HFFc6 (cell line): ENCODE results near the gene THOC2. TPM values are rescaled to one million over a fixed set of nuclear protein-coding genes. Genes with fewer than 3 reads are reported as not detected.
A peak's percentile ranks its signal among the peaks of the same experiment; 100 is the strongest.
"Not testable (repeated sequence)": the region's sequence is repeated elsewhere in the genome, so short reads cannot be mapped to it uniquely, and the experiment has no call there.

Experiments
- DNase-seq: peaks from one replicate; pipeline ENCODE4 v3.0.0-alpha.2; 2018
- H3K27ac Mint-ChIP-seq: 2 replicates; pipeline ENCODE4 v1.8.0; 2020; ENCODE audit warnings: mild to moderate bottlenecking, mixed read lengths
- H3K27me3 Mint-ChIP-seq: 2 replicates; pipeline ENCODE4 v1.8.0; 2021; ENCODE audit warnings: mild to moderate bottlenecking, moderate library complexity, mixed read lengths; ENCODE audit not compliant: insufficient read depth
- H3K36me3 Mint-ChIP-seq: 2 replicates; pipeline ENCODE4 v1.8.0; 2021; ENCODE audit warnings: low read depth, mixed read lengths
- H3K4me1 Mint-ChIP-seq: 2 replicates; pipeline ENCODE4 v1.8.0; 2020; ENCODE audit warnings: low read depth, mixed read lengths
- H3K4me3 Mint-ChIP-seq: 2 replicates; pipeline ENCODE4 v1.8.0; 2020; ENCODE audit warnings: mild to moderate bottlenecking, moderate library complexity, mixed read lengths
- H3K9me3 Mint-ChIP-seq: 2 replicates; pipeline ENCODE4 v1.8.0; 2020; ENCODE audit warnings: mild to moderate bottlenecking, mixed read lengths
- total RNA-seq, 6 experiments: library from RNA; stranded (reverse); fragmentation: NEBNext Ultra II Directional; extraction: Animal tissue kit (Norgen Biotek cat#: 25700); gene quantifications; 2 replicates in 1 of 6; 3 replicates in 5 of 6; pipeline ENCODE4 v1.2.3, GENCODE V29; 2021
- TF ChIP-seq, protein P1 (sequence below): fragments of 200-600 bp; sonication (generic); IDR thresholded peaks from 2 replicates; pipeline ENCODE4 v1.5.0; 2021; ENCODE audit warnings: antibody characterized with exemption, mild to moderate bottlenecking

Gene THOC2
- total RNA-seq, 6 experiments from 2014 or later, result 49.9 to 54.3 (median 52.9) TPM

DNA sequence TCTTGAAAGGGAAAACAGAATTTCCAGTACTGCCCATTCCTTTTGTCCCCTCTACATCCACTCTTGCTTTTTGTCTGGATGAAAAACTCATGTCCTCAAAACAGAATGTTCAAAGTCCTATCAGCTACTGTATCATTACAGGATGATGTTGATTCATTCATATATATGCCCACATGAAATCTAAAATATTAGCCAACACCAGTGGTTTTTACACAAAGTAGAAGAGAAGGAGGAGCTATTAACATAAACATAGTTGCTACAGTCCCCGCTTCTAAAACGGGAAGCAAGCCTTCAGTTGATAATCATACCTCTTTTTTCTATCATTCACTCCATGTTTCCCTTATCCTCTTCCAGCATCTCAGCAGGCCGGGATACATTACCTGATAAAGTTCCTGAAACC, 7.7 kb upstream of the THOC2 start:
- DNase-seq, result no peak
- Mint-ChIP-seq H3K4me3 (no peak overlapping the region), H3K4me1 (peaks cover 18% of the 10 kb centered on the region), H3K36me3 (no peaks in the 10 kb centered on the region), H3K9me3 (no peaks in the 10 kb centered on the region), H3K27me3 (peaks cover 2% of the 10 kb centered on the region; the same call in 1 of the 2 replicates), H3K27ac (no peak overlapping the region)
- TF ChIP-seq, protein P1, sequence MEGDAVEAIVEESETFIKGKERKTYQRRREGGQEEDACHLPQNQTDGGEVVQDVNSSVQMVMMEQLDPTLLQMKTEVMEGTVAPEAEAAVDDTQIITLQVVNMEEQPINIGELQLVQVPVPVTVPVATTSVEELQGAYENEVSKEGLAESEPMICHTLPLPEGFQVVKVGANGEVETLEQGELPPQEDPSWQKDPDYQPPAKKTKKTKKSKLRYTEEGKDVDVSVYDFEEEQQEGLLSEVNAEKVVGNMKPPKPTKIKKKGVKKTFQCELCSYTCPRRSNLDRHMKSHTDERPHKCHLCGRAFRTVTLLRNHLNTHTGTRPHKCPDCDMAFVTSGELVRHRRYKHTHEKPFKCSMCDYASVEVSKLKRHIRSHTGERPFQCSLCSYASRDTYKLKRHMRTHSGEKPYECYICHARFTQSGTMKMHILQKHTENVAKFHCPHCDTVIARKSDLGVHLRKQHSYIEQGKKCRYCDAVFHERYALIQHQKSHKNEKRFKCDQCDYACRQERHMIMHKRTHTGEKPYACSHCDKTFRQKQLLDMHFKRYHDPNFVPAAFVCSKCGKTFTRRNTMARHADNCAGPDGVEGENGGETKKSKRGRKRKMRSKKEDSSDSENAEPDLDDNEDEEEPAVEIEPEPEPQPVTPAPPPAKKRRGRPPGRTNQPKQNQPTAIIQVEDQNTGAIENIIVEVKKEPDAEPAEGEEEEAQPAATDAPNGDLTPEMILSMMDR, result no peak

GRCh38 chrX:123740006-123740405, 7.2 kb upstream of the THOC2 start:
- H3K27ac Mint-ChIP-seq, result no peak overlapping the region
- no peak for DNase-seq
- no peaks in the 10 kb centered on the region for H3K36me3 Mint-ChIP-seq
- H3K4me1 Mint-ChIP-seq, result peaks cover 18% of the 10 kb centered on the region
- TF ChIP-seq, protein P1, result no peak
- H3K4me3 Mint-ChIP-seq, result no peak overlapping the region
- no peaks in the 10 kb centered on the region for H3K9me3 Mint-ChIP-seq
- peaks cover 2% of the 10 kb centered on the region; the same call in 1 of the 2 replicates for H3K27me3 Mint-ChIP-seq

DNA sequence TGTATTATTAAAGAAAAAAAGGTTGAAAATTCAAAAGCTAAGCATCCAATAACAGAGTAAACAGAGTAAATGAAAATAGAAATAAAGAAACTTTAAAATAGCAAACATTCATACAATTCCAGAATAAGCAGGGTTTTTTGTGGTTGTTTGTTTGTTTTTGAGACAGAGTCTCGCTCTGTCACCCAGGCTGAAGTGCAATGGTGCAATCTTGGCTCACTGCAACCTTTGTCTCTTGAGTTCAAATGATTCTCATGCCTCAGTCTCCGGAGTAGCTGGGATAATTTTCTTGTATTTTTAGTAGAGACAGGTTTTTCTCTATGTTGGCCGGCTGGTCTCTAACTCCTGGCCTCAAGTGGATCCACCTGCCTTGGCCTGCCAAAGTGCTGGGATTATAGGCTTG, 6.6 kb upstream of the THOC2 start:
- no peak overlapping the region for H3K27ac Mint-ChIP-seq

DNA sequence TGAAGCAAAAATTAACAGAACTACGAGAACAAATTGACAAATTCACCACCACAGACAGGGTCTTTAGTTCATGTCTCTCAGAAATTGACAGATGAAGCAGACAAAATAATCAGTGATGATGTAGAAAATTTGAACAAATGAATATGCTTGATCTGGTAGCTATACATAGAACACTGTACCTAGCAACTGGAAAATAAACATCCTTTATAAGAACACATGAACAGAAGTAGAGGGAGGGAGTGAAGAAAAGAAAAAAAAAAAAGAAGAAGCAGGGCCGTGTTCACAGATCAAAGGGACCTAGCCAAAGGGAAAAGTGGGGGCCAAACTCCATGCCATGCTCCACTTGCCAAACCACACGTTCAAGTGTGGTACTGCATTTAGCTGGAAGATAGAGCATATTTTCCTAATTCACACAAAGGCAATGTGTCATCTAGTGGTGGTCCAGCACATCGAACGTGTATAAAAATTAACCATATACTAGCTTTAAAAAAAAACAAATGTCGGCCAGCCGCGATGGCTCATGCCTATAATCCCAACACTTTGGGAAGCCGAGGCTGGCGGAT, 5.6 kb upstream of the THOC2 start:
- Mint-ChIP-seq H3K4me1 (peaks cover 18% of the 10 kb centered on the region), H3K36me3 (no peaks in the 10 kb centered on the region), H3K27me3 (peaks cover 2% of the 10 kb centered on the region; the same call in 1 of the 2 replicates), H3K27ac (no peak overlapping the region), H3K9me3 (no peaks in the 10 kb centered on the region), H3K4me3 (no peak overlapping the region)
- DNase-seq, result no peak
- TF ChIP-seq, protein P1, result no peak

More for the DNA sequence above, 6.6 kb upstream of the THOC2 start:
- TF ChIP-seq, protein P1, result no peak
- no peaks in the 10 kb centered on the region for H3K36me3 Mint-ChIP-seq
- no peaks in the 10 kb centered on the region for H3K9me3 Mint-ChIP-seq
- peaks cover 18% of the 10 kb centered on the region for H3K4me1 Mint-ChIP-seq
- H3K4me3 Mint-ChIP-seq, result no peak overlapping the region
- peaks cover 2% of the 10 kb centered on the region; the same call in 1 of the 2 replicates for H3K27me3 Mint-ChIP-seq
- no peak for DNase-seq

GRCh38 chrX:123736333-123736921, 3.6 kb upstream of the THOC2 start:
- H3K27ac Mint-ChIP-seq, result peak overlapping the region; percentile 96
- no peaks in the 10 kb centered on the region for H3K9me3 Mint-ChIP-seq
- TF ChIP-seq, protein P1, result no peak
- peaks cover 23% of the 10 kb centered on the region for H3K4me1 Mint-ChIP-seq
- peaks cover 2% of the 10 kb centered on the region; the same call in 1 of the 2 replicates for H3K27me3 Mint-ChIP-seq
- peak; percentile 91 for DNase-seq
- no peaks in the 10 kb centered on the region for H3K36me3 Mint-ChIP-seq
- H3K4me3 Mint-ChIP-seq, result peak overlapping the region; percentile 67

DNA sequence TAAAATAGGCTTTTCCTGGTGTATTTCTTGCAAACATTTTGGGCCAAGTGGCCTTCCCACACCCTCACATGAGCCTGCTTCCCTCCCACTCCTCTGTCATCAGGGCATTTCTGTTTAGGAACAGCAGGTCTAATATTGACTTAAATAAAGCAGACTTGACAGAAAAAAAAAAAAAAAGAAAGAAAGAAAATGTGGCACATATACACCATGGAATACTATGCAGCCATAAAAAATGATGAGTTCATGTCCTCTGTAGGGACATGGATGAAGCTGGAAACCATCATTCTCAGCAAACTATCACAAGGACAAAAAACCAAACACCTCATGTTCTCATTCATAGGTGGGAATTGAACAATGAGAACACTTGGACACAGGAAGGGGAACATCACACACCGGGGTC, 2.3 kb upstream of the THOC2 start:
- not testable (repeated sequence) for H3K9me3 Mint-ChIP-seq, H3K36me3 Mint-ChIP-seq, DNase-seq, H3K27ac Mint-ChIP-seq, H3K27me3 Mint-ChIP-seq, H3K4me3 Mint-ChIP-seq
- peaks cover 23% of the 10 kb centered on the region for H3K4me1 Mint-ChIP-seq

DNA sequence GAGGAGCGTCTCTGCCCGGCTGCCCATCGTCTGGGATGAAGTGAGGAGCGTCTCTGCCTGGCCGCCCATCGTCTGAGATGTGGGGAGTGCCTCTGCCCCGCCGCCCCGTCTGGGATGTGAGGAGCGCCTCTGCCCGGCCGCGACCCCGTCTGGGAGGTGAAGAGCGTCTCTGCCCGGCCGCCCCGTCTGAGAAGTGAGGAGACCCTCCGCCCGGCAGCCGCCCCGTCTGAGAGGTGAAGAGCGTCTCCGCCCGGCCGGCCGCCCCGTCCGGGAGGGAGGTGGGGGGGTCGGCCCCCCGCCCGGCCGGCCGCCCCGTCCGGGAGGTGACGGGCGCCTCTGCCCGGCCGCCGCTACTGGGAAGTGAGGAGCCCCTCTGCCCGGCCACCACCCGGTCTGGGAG, 1.2 kb upstream of the THOC2 start:
- not testable (repeated sequence) for H3K27ac Mint-ChIP-seq, H3K27me3 Mint-ChIP-seq, H3K36me3 Mint-ChIP-seq, H3K4me3 Mint-ChIP-seq, DNase-seq, H3K9me3 Mint-ChIP-seq
- peaks cover 32% of the 10 kb centered on the region for H3K4me1 Mint-ChIP-seq
